HG03378 (cell line): ENCODE data around the gene NANOS2.

Experiments used
- ATAC-seq: cut with Tn5 transposase; IDR thresholded peaks from one replicate; pipeline ENCODE4 v1.9.1; 2021; ENCODE audit warnings: mild to moderate bottlenecking, moderate library complexity; ENCODE audit not compliant: unreplicated experiment

Gene NANOS2

DNA sequence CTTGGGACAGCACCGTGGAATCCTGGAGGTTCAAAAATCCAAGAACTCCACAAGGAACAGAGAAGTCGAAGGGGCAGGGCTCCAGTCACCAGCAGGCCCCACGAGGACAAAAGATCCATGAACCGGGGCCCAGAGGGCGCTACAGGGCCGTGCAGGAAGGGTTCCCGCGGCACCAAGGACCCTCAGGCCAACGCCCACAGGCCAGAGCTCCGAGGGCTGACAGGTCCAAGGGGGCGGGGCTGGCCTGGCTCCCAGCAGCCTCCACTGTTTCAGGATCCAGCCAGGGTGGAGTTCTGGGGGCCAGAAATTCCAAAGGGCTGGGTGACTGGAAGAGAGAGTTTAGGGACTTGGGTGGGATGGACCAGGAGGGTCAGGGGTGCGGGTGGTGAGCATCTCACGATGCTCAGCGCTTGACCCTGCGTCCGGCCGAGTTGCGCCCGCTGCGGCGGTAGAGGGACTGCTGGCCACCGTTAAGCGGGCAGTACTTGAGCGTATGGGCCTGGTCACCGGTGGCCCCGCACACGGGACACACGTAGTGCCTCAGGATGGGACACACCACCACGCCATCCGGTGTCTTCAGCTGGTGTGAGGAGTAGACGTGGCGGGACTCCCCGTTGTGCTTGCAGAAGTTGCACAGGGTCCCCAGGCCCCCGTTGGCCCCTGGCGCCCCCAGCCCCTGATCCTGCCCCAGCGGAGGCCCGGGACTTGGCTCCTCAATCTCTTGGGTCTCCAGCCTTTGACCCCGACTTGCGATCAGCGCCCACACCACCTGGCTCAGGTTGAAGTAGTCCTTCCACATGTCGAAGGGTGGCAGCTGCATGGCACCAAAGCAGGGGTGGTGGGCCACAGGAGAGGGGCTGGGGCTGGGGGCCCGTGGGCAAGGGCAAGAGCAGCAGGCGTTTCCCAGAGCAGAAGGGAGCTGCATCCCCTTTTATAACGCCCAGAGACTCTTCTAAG is at the start of gene NANOS2:
Gene NANOS2, minus strand, starts transcription at position 905 of the 957 bp plus-strand sequence. Its CDS starts 85 bp downstream, at position 820.
- ATAC-seq = no peak

DNA sequence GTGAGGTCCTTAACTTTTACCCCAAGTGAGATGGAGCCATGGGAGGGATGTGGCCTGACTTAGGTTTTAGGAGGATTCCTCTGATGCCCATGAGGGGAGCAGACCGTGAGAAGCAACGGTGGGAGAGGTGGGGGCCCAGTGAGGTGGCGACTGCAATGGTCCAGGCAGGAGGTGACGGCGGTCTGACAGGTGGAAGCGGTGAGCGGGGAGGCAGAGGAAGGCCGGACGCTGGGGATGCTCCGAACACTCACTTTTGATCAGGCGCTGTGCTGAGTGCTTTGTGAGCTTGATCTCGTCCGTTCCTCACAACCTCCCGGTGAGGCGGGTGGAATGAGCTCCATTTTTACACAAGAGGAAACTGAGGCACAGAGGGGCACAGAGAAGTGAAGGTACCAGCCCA is 47.4 kb upstream of the NANOS2 start:
- no peak for ATAC-seq

DNA sequence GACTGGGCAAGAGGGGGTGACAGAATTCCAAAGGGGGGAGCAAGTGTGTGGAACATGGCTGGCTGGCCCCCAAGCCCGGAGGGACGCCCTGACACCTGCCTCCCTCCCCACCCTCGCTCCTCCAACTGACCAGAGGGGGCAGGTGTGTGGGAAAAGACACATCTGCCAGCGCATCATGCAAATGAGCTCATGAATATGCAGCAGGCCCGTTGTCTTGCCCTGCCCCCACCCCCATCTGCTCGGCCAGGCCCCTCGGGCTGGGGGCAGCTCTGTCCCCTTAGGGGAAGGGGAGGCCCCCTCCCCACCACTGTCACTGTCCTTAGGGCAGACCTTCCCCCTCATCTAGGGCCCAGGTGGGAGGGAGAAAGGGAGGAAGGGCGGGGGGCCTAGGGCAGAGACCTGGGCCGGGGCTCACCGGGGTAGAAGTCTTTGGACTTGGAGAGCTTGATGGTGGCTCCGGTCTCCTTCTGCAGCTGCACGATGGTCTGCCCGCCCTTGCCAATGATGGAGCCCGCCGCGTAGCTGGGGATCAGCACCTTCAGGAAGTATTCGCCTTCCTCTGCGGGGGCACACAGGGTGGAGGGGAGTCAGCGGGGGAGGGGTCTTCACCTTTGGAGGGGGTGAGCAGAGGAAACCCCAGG is 46.1 kb upstream of the NANOS2 start:
- ATAC-seq = no peak

DNA sequence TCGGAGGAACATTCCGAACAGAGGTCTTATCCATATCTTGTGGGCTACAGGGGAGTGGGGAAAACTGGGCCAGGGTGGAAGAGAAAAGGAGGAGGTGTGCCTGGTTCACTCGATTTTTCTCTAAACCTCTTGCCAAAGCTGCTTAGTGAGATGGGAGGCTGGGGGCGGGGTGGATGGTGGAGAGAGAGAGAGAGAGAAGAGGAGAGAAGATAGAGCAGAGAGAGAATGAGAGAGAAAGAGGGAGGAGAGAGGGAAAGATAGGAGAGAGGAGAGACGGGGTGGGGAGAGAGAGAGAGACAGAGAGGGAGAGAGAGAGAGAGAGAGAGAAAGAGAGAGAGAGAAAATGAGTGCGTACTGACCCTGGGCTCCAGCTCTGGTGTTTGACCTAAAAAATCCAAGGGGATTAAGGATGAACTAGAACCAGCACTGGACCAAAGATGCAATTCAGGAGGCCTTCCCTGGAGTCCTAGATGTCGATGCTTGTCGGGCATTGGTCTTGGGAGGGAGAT is 45.0 kb upstream of the NANOS2 start:
- no peak for ATAC-seq

DNA sequence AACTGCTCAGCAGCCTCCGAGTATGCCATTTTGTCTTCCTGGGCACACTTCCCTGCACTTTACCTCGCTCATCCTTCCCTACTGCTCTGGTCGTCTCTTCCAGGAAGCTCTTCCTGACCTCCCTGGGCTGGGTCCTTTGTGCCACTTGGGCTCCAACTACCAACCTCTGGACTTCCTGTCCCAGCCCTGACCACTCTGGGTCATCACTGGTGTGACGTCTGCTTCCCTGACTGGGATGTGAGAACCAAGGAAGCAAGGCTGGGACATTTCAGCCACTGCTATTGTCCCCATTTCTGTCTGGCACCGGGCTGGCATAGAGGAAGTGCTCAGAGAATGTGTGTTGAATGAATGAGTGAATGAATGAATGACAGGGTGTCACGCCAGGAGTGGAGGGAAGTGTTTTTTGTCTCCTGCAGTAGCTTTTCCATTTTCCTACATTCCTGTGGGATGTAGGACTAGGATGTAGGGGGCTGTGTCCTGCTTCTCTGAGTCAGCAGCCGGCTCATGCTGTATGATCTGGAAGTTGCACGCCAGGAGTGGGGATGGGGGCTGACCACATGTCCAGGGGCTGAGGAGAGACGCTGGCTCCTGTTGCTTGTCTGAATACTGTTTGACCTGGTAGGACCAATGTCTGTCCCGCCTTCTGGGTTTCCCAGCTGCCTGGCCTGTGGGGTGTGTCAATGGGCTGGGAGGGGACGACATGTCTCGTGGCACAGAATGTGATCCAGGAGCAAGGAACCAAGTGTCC is 44.4 kb upstream of the NANOS2 start:
- ATAC-seq = no peak

DNA sequence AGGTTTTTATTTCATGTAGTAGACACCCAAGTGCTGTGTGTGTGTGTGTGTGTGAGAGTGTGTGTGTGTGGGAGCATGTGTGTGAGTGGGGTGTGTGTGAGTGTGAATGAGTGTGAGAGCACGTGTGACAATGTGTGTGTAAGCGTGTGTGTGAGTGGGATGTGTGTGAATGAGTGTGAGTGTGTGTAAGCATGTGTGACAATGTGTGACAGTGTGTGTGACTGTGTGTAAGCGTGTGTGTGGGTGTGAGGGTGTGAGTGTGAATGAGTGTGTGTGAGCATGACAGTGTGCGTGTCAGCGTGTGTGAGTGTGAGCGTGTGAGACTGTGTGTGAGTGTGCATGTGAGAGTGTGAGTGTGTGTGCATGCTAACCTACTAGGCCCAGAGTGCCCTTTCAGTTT is 43.7 kb upstream of the NANOS2 start:
- ATAC-seq = no peak

DNA sequence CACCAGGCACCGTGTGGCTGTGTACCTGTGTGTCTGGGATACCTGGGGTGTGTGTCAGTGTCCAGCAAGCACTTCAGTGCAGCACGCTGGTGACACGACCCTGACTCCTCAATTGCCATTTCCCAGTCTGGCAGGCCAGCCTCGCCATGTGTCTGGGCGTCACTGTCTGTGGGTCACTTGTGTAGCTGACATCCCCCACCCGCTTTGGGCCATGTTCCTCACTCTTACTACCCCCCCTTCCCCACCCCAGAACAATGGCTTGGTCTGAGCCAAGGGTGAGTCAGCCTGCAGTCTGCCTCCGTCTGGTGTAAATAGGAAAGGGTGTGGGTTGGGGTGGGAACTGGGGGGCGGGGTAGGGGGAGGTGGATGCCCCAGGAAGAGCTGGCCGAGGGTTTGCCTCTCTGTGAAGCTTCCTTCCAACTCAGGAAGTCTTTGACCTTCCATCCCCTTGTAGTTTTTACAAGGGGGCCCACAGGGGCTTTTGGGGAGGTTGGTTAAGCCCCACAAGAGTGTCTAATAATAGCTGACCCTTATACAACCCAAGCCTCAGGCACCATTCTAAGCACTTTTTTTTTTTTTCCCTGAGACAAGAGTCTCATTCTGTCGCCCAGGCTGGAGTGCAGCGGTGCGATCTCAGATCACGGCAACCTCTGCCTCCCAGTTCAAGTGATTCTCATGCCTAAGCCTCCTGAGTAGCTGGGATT is 41.5 kb upstream of the NANOS2 start:
- ATAC-seq = no peak

DNA sequence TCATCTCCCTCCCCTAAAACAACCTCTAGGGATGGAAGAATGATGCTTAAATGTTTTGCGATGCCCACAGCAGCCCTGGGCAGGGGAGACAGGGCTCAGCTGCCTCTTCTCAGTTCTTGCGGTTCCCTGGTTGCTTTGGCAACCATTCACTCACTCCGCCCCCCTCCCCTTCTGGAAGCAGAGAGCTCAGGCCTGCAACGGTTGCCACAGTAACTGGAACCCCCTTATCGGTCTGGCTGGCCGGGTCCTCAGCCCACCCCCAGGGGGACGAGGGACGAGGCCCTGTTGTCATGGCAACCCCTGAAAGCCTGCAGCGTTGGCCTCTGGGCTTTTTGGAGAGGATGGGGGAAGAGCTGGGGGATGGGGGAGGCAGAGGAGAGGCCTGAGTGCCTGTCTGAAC is 39.6 kb upstream of the NANOS2 start:
- ATAC-seq = no peak

DNA sequence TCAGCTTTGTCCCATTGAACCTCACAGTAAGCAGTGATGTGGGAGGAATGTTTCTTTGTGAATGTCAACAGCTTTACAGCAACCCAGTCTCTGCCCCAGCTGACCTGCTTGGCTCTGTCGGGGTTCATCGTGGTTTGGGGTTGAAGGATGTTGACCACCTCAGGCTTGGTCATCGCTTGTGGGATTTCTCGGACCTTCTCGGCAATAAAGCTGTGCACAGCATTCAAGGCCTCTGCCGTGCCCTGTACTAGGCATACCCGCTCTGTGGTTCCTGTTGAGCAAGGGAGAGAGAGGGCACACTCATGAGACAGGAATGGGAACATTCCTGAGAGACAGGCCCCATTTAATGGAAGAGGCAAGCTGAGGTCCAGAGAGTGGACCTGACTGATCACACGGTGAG is 39.1 kb upstream of the NANOS2 start:
- ATAC-seq = no peak

DNA sequence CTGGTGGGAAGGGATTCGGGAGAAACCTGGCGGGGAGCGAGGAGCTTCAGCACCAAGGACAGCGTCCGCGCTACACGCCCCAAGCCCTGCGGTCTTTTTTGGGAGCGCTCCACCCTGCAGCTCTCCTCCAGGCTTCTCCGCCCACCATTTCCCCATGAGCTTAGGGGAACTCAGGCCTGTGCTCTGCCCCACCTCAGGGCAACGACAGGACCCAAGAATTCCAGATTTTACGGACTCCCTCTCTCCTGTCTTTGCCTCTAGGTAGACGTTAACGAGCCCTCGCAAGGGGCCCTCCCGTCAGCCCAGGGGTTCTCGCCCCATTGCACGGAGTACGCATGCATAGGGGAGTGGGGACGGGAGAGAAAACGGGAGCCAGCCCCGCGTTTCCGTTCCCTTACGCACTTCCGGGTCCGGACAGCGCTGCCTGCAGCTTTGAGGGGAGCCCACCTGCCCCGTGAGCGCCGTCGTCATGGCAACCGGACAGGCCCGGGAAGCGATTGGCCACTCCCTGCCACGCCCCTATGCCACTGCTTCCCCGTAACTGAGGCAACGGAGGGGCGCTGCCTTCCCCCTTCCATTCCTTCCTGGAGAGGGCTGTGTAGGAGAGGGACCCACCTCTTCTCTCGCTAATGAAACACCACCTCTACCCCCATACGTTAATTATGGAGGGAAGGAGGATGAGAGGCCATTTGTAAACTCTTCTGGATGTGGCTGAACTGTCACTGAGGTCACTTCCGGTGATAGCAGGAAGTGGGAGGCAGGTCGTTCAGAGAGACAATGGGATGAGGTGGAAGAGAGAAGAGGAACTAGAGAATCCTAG is 38.3 kb upstream of the NANOS2 start:
- no peak for ATAC-seq

DNA sequence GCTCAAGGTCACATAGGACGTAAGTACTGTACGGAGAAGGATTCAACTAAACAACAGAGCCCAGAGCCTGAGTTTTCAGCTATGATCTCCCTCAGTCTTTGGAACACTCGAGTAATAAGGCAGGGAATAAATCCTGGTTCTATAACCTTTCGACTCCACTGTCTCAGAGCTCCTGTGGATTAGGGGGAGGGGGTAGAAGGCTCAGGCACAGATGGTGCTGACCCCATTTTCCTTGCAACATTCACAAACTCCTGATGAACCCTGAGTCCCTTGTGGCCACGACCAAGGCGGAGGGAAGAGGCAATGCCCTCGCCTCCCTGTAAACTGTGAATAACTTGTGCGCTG is 37.7 kb upstream of the NANOS2 start:
- no peak for ATAC-seq

DNA sequence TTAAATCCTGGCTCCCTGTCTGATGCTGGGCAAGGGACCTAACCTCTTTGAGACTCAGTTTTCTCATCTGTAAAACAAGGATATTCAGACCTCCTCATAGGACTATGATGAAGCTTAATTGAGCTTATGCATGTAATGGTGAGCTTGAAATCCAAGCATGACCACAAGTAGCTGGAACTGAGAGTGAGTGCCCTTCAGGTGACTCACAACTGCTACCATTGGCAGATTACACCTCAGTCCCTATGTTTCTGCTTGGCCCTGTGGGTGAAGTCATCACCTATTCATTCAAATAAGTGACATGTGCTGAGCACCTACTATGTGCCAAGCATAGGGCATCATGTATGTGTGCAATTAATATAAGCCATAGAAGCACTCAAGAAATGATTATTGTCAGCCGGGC is 33.3 kb upstream of the NANOS2 start:
- ATAC-seq = no peak

DNA sequence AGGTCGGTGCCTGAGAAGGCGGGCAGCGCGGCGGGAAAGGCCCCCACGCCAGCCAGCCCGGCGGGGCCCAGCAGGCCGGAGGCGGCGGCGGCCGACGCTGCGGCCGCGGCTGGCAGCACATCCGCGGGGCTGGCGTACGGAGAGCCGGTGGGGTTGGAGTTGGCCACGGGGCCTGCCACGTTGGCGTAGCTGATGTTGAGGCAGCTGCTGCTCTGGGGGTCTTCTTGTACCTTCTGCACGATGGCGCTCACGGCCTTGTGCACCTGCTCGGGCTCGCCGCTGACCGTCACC is 25.9 kb upstream of the NANOS2 start:
- no peak for ATAC-seq

DNA sequence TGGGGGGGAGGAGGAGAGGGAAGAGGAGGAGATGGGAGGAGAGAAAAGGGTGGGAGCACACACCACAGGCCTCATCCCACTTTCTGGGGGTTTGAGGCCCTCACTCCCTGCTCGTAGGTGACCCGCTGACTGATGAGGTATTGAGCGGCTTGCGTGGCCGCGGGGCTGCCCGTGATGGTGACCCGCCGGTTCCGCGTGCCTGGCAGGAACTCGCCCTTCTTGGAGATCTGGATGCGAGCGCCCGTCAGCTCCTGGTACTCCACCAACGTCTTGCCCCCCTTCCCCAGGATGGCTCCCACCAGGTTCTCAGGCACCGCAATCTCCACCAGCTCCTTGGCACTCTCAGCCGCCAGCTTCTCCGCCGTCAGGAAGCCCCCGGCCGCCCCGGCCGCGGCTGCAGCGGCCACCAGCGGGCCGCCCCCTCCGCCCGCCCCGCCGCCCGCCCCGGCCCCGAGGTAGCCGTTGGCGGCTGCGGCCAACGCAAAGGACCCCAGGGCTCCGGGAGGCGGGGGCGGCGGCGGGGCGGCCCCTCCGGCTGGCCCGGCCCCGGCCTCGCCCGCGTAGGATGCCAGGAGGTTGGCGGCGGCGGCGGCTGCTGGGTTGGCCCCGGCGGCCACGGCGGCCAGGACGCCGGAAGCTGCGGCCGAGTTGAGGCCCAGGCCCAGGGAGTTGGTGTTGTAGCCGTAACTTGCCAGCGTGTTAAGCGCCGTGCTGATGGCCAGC is 25.4 kb upstream of the NANOS2 start:
- no peak for ATAC-seq

DNA sequence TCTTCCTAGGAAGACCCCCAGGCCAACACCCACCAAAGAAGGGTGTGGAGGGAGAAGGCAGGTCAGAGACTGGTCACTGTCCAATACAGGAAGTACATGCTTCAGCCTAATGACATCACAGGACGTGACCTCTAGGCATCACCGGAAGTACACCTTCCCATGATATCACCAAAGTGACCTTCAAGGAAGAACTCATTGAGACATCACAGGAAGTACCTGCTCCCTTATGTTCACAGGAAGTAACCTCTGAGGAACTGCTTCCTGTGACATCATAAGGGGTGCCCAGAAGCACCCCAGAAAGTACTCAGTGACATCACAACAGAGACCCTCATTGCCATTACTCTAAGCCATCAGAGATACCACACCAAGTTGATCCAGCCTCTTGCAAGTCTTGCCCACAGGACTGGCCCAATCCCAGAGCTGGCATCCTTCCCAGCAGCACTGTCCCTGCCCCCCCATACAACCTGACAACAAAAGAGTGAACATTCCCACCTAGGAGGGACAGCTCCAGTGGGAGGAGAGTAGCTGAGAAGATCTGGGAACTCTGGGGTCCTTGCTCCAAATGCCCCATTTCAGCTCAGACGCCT is 24.2 kb upstream of the NANOS2 start:
- ATAC-seq = no peak

DNA sequence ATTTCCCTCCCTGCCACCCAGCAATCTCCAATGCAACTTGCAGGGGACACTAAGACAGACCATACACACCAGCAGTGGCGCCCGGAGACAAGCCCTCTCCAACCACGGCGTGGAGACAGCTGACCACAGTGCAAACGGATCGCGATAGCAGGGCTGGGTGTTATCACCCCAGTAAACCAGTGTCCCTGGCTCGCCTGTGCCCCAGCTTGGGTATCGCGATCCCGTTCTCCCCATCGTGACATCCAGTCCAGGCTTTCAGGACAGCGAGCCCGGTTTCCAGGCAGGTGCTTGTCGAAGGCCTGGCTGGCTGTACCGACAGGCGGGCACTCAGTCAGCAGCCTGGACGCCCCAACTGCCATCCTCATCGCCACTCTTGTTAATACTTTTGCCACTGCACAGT is 20.7 kb upstream of the NANOS2 start:
- no peak for ATAC-seq

DNA sequence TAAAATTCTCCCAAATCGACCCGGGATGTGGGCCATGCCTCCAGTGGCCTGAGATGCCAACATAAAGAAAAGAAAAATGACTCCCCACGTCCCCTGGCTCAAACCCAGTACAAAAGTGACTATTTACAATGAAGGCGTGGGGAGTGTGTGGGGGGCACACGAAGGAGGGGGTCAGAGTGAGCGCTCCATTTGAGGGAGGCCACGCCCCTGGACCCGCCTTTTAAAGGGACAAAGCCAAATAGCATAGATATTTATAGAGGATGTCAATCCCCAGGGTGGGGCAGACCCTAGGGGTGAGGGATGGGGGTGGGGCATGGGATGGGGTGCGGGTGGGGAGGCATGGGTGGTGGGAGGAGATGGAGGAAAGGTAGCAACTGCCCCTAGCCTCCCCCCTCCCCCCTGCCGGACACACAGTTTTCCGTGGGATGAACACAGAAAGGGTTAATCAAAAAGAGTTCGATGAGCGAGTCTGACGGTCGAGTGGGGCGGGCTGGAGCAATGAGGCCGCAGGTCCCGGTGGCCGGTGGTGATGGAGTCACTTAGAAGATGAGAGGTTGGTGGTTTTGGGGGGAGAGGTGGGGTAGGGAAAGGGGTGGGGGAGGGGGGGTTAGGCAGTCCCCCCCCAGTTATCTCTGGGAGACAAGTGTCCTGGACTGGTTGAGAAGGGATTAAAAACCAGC is 20.1 kb upstream of the NANOS2 start:
- ATAC-seq = no peak

DNA sequence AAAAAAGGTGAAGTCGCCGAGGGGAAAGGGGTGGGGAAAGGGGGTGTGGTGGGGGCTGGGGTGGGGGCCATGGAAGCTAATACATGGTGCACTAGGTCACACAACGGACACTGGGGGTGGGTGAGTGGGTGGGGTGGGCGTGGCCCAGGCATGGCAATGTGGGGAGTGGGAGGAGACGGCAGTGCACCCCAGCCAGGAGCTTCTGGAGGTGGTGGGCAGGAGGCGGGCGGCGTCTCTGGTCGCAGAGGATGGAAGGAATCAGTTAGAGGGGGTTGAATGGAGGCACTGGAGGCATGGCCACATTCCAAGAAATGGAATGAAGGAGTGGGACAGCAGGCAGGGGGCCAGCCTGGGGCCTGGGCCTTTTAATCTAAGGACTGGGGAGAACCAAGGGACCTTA is 19.2 kb upstream of the NANOS2 start:
- ATAC-seq = no peak

DNA sequence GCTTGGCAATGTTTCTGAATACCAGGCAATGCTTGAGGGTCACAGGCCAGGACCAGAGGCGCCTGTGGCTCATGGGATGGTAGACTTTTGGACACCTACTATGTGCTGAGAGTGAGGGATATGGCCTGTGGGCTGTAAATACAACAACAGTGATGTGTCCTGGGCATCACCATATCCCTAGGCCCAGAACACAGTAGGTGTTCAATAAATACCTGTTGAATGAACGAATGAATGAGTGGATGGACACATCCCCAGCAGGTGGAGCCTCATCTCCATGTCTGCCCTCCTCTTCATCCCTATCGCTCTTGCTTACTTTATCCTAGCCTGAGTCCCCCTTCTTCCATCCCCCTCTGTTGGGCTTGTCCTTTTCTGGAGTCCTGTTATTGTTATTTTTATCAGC is 16.5 kb upstream of the NANOS2 start:
- ATAC-seq = no peak
